Liver (tissue), 9 donors: ENCODE data around the gene TRAPPC12. TPM values are rescaled to one million over a fixed set of nuclear protein-coding genes. Genes with fewer than 3 reads are reported as not detected.

ENCODE experiments used
- DNase-seq: peaks from one replicate; pipeline ENCODE4 v3.0.0-alpha.2; 2017; ENCODE audit warnings: low spot score
- H3K27ac ChIP-seq, 2 donors: one replicate each; pipeline ENCODE4 v1.7.0; 2013; ENCODE audit warnings: inconsistent platforms in 2 of 2, low read length in 2 of 2, control low read depth in 1 of 2, low read depth in 1 of 2, mild to moderate bottlenecking in 1 of 2
- H3K27me3 ChIP-seq, 4 donors: one replicate each; pipeline versions ENCODE4 v1.6.1 to v1.7.0; 2013; ENCODE audit warnings: low read length in 3 of 4, inconsistent platforms in 1 of 4, mild to moderate bottlenecking in 1 of 4, moderate library complexity in 1 of 4; ENCODE audit not compliant: control insufficient read depth in 4 of 4, insufficient read depth in 4 of 4
- H3K36me3 ChIP-seq, 4 donors: one replicate each; pipeline versions ENCODE4 v1.6.1 to v1.7.0; 2013; ENCODE audit warnings: low read length in 3 of 4, mild to moderate bottlenecking in 3 of 4, low read depth in 1 of 4, moderate library complexity in 1 of 4; ENCODE audit not compliant: control insufficient read depth in 4 of 4, insufficient read depth in 3 of 4
- H3K4me1 ChIP-seq, 4 donors: one replicate each; pipeline versions ENCODE4 v1.6.1 to v1.7.0; 2013; ENCODE audit warnings: low read length in 3 of 4, mild to moderate bottlenecking in 3 of 4, moderate library complexity in 1 of 4; ENCODE audit not compliant: control insufficient read depth in 4 of 4, insufficient read depth in 4 of 4
- H3K4me3 ChIP-seq, 3 donors: one replicate each; pipeline versions ENCODE4 v1.6.1 to v1.7.0; 2013; ENCODE audit warnings: low read length in 3 of 3, control low read depth in 1 of 3, low read depth in 1 of 3, mild to moderate bottlenecking in 1 of 3
- H3K9ac ChIP-seq, 2 donors: one replicate each; pipeline ENCODE4 v1.7.0; 2013; ENCODE audit warnings: low read length in 2 of 2, mild to moderate bottlenecking in 2 of 2, moderate library complexity in 2 of 2, control low read depth in 1 of 2, low read depth in 1 of 2
- H3K9me3 ChIP-seq, 4 donors: one replicate each; pipeline versions ENCODE4 v1.6.1 to v1.7.0; 2013; ENCODE audit warnings: low read length in 3 of 4; ENCODE audit not compliant: control insufficient read depth in 4 of 4
- CTCF ChIP-seq: fragments of 150-350 bp; IDR thresholded peaks from 2 replicates; pipeline ENCODE4 v1.5.1; 2017; ENCODE audit warnings: improper control_type of control experiment, low read depth, low read length; ENCODE audit not compliant: missing input control
- EGR1 ChIP-seq, 2 donors: IDR thresholded peaks; 2 replicates each; pipeline ENCODE4 v1.6.1; 2016 to 2018; ENCODE audit warnings: antibody characterized with exemption in 2 of 2, low read depth in 2 of 2
- FOXA1 ChIP-seq: IDR thresholded peaks from 2 replicates; pipeline ENCODE4 v1.6.1; 2016; ENCODE audit warnings: antibody characterized with exemption
- FOXA2 ChIP-seq: IDR thresholded peaks from 2 replicates; pipeline ENCODE4 v1.6.1; 2016; ENCODE audit warnings: antibody characterized with exemption
- GABPA ChIP-seq, 2 donors: IDR thresholded peaks in 1 of 2; conservative IDR thresholded peaks in 1 of 2; 2 replicates each; pipeline ENCODE4 v1.6.1; 2016; ENCODE audit warnings: antibody characterized with exemption in 2 of 2, mild to moderate bottlenecking in 1 of 2, moderate library complexity in 1 of 2
- HNF4A ChIP-seq, 2 donors: conservative IDR thresholded peaks; 2 replicates each; pipeline ENCODE4 v1.6.1; 2016; ENCODE audit warnings: antibody characterized with exemption in 2 of 2, mild to moderate bottlenecking in 2 of 2
- JUND ChIP-seq, 2 donors: IDR thresholded peaks; 2 replicates each; pipeline ENCODE4 v1.6.1; 2016; ENCODE audit warnings: antibody characterized with exemption in 2 of 2
- NR2F2 ChIP-seq: IDR thresholded peaks from 2 replicates; pipeline ENCODE4 v1.6.1; 2016; ENCODE audit warnings: antibody characterized with exemption
- RAD21 ChIP-seq, 2 donors: IDR thresholded peaks; 2 replicates each; pipeline ENCODE4 v1.6.1; 2016; ENCODE audit warnings: antibody characterized with exemption in 2 of 2, mild to moderate bottlenecking in 2 of 2
- RXRA ChIP-seq, 2 donors: IDR thresholded peaks; 2 replicates each; pipeline ENCODE4 v1.6.1; 2017 to 2018; ENCODE audit warnings: antibody characterized with exemption in 2 of 2, mild to moderate bottlenecking in 1 of 2
- SP1 ChIP-seq: IDR thresholded peaks from 2 replicates; pipeline ENCODE4 v1.6.1; 2018; ENCODE audit warnings: antibody characterized with exemption, mild to moderate bottlenecking
- TAF1 ChIP-seq: conservative IDR thresholded peaks from 2 replicates; pipeline ENCODE4 v1.6.1; 2016; ENCODE audit warnings: antibody characterized with exemption, mild to moderate bottlenecking
- YY1 ChIP-seq: IDR thresholded peaks from 2 replicates; pipeline ENCODE4 v1.6.1; 2016; ENCODE audit warnings: antibody characterized with exemption, mild to moderate bottlenecking
- WGBS: extraction: QIAGEN DNeasy Blood & Tissue Kit; methylation state at CpG from one replicate; pipeline ENCODE4 v1.1.7; 2013; 5-methylcytosine and 5-hydroxymethylcytosine counted together
- polyA plus RNA-seq, 2 donors: library from polyadenylated mRNA; stranded (reverse) in 1 of 2; unstranded in 1 of 2; fragments of 200-250 nt in 1 of 2; fragments of >200 nt in 1 of 2; fragmentation: Nextera tagmentation in 1 of 2; extraction: Ambion mirVana in 1 of 2; gene quantifications; one replicate each; pipeline versions ENCODE4 v1.2.1 to v1.2.3, GENCODE V29; 2013 to 2015
- total RNA-seq, 2 donors: library from RNA; depleted of rRNA; stranded (reverse); fragments of >200 nt; gene quantifications; one replicate each; pipeline ENCODE4 v1.2.3, GENCODE V29; 2014
- TF ChIP-seq, protein P1 (sequence below): IDR thresholded peaks from 2 replicates; pipeline ENCODE4 v1.6.1; 2016; ENCODE audit warnings: antibody characterized with exemption, mild to moderate bottlenecking
- TF ChIP-seq, protein P2 (sequence below): IDR thresholded peaks from 2 replicates; pipeline ENCODE4 v1.6.1; 2016; ENCODE audit warnings: antibody characterized with exemption
- TF ChIP-seq, protein P3 (sequence below): IDR thresholded peaks from 2 replicates; pipeline ENCODE4 v1.6.1; 2016; ENCODE audit warnings: antibody characterized with exemption
- donor health status: healthy.
- donor health status: healthy.
- donor health status: healthy.
- donor health status: healthy.
- donor health status: healthy.

TRAPPC12 gene
- total and polyA plus RNA-seq, 4 donors: 30.2 to 60.9 (median 39.7) TPM

DNA sequence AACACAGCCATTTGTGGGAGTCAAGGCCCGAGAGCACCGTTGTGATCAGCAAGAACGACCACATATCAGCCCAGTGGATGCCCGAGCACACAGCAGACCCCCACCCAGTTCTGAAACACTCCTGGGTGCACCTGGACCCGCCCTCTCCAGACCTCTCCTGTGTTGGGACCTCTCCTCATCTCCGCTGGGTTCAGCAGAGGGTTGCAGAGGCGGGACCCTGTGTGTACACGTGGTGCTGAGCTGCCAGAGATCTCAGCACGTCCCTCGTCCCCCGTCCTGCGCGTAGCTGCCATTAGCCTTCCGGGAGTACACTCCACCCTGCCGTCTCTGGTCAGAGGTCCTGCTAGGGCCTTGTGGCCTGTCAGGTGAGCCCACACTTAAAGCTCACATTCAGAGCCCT is 88.2 kb downstream of the TRAPPC12 start:
- no peak overlapping the region for H3K9ac ChIP-seq
- DNase-seq: no peak
- H3K36me3 ChIP-seq: peaks cover 11 to 54% (median 36%) of the 10 kb centered on the region in 4 donors
- H3K4me1 ChIP-seq: no peaks in the 10 kb centered on the region
- no peak for TF ChIP-seq YY1
- TF ChIP-seq FOXA2: no peak
- TF ChIP-seq, protein P1, sequence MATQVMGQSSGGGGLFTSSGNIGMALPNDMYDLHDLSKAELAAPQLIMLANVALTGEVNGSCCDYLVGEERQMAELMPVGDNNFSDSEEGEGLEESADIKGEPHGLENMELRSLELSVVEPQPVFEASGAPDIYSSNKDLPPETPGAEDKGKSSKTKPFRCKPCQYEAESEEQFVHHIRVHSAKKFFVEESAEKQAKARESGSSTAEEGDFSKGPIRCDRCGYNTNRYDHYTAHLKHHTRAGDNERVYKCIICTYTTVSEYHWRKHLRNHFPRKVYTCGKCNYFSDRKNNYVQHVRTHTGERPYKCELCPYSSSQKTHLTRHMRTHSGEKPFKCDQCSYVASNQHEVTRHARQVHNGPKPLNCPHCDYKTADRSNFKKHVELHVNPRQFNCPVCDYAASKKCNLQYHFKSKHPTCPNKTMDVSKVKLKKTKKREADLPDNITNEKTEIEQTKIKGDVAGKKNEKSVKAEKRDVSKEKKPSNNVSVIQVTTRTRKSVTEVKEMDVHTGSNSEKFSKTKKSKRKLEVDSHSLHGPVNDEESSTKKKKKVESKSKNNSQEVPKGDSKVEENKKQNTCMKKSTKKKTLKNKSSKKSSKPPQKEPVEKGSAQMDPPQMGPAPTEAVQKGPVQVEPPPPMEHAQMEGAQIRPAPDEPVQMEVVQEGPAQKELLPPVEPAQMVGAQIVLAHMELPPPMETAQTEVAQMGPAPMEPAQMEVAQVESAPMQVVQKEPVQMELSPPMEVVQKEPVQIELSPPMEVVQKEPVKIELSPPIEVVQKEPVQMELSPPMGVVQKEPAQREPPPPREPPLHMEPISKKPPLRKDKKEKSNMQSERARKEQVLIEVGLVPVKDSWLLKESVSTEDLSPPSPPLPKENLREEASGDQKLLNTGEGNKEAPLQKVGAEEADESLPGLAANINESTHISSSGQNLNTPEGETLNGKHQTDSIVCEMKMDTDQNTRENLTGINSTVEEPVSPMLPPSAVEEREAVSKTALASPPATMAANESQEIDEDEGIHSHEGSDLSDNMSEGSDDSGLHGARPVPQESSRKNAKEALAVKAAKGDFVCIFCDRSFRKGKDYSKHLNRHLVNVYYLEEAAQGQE: no peak
- TF ChIP-seq FOXA1: no peak
- TF ChIP-seq CTCF: no peak
- TF ChIP-seq RXRA (IDR thresholded peaks at IDR 0.05): no peak
- TF ChIP-seq, protein P2, sequence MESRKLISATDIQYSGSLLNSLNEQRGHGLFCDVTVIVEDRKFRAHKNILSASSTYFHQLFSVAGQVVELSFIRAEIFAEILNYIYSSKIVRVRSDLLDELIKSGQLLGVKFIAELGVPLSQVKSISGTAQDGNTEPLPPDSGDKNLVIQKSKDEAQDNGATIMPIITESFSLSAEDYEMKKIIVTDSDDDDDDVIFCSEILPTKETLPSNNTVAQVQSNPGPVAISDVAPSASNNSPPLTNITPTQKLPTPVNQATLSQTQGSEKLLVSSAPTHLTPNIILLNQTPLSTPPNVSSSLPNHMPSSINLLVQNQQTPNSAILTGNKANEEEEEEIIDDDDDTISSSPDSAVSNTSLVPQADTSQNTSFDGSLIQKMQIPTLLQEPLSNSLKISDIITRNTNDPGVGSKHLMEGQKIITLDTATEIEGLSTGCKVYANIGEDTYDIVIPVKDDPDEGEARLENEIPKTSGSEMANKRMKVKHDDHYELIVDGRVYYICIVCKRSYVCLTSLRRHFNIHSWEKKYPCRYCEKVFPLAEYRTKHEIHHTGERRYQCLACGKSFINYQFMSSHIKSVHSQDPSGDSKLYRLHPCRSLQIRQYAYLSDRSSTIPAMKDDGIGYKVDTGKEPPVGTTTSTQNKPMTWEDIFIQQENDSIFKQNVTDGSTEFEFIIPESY: no peak
- no peak for TF ChIP-seq GABPA (IDR thresholded peaks at IDR 0.05 in 1 of 2, conservative IDR thresholded peaks at IDR 0.05 in 1 of 2)
- TF ChIP-seq HNF4A (conservative IDR thresholded peaks at IDR 0.05): no peak
- TF ChIP-seq EGR1 (IDR thresholded peaks at IDR 0.05; ENCODE audit: low read depth in 2 of 2): no peak
- no peak for TF ChIP-seq SP1
- TF ChIP-seq JUND (IDR thresholded peaks at IDR 0.05): no peak
- TF ChIP-seq TAF1: no peak
- TF ChIP-seq, protein P3, sequence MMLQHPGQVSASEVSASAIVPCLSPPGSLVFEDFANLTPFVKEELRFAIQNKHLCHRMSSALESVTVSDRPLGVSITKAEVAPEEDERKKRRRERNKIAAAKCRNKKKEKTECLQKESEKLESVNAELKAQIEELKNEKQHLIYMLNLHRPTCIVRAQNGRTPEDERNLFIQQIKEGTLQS: no peak
- TF ChIP-seq RAD21 (IDR thresholded peaks at IDR 0.05): no peak
- TF ChIP-seq NR2F2: no peak
- H3K9me3 ChIP-seq: no peaks in the 10 kb centered on the region
- no peak overlapping the region for H3K4me3 ChIP-seq
- no peaks in the 10 kb centered on the region for H3K27me3 ChIP-seq
- WGBS: 97% methylated on average over 15 of the region's 15 CpGs
- H3K27ac ChIP-seq: no peak overlapping the region
